CMK (cell line): ENCODE measurements around the gene PTPN14.
"Not testable (repeated sequence)": the region's sequence is repeated elsewhere in the genome, so short reads cannot be mapped to it uniquely, and the experiment has no call there.

Experiments used
- DNase-seq: peaks from one replicate; pipeline ENCODE4 v3.0.0-alpha.2; 2010; ENCODE audit warnings: low read depth

The PTPN14 gene

DNA sequence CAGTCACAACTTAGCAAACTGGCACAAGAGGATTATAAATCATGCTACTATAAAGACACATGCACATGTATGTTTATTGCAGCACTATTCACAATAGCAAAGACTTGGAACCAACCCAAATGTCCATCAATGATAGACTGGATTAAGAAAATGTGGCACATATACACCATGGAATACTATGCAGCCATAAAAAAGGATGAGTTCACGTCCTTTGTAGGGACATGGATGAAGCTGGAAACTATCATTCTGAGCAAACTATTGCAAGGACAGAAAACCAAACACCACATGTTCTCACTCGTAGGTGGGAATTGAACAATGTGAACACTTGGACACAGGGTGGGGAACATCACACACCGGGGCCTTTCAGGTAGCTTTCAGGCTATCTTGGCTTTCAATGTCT is 41.8 kb downstream of the PTPN14 start:
- not testable (repeated sequence) for DNase-seq

DNA sequence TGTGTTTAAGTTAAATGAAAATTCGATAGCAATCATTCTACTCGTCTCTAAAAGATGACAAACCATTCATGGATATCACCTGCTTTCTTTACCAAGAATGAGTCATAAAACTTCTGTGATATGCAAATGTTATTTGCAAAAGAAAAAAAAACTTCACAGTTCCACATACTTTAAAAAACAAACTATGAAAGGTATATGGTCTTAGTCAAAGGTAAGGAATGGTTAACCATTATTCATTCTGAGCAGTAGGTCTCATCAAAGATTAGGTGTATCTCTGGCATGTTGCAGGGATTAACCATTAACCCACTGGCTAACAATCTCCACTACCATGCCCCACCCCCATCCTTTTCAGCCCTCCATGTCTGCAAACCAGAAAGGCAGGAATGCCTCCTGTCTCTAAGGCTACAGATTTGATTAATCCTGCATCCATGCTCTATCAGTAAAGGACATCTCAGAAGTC is 44.4 kb downstream of the PTPN14 start:
- DNase-seq, result no peak

DNA sequence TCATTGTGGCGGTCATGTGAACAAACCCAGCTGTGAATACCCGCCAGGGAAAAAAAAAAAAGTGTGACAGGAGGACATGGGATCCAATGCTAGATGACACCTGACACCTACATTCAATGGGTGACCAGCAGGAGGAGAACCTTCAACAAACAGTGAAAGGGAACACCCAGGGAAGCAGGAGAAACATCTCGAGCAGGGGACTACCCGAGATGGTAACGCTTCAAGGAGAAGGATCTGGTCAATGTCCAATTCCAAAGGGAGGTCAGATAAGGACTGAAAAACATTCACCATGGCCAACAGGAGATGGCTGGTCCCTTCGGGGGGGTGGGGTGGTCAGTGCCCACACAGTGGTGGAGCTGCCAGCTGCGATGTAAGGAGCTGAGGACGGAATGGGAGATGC is 46.3 kb downstream of the PTPN14 start:
- DNase-seq, result no peak

DNA sequence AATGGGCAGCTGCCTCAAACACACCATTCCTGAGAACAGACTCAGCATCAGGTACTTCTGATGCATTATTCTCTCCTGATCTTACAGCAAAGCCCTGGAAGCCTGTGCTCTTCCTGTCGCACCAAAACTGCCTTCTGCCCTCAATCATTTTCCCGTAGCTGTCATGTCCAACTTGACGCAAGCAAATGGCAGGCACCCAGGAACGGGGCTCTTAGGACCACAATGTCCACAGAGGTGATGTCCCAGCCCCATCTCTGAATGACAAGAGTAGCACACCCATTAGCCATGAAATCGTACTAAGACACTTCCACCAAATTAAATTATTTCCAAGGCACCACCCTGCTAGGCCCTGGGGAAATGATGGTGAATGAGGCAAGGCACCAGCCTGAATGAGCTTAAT is 47.1 kb downstream of the PTPN14 start:
- DNase-seq, result no peak

DNA sequence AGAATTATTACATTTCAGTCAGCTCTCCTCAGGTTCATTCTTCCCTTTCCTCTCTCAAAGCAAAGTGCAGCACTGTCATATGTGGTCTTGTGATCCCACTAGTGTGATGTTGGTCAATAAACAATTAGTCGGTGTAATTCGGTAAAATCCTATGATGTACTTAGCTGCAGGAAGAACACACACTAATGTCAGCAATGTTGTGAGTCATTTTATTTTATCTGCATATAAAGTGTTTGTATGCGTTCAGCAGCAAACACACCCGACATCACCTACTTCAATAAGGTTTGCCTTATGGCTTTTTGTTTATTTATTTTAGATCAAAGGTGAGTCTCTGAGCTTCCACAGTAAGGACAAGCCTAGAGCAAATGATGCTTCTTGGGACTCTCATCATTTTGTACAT is 47.8 kb downstream of the PTPN14 start:
- DNase-seq, result no peak

DNA sequence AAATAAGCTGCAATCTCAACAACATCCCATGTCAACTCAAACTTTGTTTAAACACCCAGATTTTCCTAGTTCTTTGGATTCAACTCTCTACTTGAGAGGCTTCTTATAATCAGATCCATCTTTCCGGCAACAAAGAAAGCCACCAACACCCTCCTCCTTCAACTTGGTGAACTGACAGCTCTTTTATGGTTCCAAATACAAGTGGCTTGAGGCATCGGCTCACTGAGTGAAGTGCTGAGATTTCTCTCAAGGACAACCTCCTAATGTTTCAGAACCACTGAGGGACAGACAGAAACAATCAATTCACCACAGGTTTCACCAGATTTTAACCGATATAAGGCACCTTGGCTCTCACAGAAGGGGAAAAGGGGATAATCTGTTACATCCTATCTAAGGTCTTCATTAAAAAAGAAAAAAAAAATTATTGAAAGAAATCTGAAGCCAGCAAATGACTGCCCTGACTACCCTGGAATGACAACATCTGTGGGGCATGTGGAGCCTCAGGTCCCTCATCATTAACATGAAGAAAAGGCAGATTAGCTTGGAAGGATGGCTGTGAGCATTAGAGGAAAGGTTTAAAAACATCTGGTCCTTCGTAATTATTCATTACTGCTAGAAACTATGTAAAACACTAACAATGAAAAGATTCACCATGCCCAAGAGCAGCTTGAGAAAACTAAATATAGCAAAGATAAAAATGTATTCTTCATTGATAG is 50.9 kb downstream of the PTPN14 start:
- no peak for DNase-seq

DNA sequence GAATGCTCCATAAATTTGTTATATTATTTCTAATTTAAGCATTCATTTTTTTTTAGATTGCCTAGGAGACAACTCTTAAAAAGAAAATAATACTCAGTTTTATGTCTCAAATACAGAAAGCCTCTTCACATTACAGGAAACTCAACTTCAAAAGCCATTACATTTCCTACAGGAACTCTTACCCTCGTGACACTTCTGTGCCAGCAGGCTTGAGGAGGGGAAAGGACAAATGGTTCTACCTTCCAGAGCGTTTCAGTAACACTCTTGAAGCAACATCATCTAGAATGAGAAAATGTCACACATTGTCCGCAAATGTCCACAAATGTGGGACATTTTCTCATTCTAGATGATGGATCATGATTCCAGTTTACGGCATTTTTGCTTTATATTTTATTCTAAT is 51.7 kb downstream of the PTPN14 start:
- DNase-seq, result no peak

DNA sequence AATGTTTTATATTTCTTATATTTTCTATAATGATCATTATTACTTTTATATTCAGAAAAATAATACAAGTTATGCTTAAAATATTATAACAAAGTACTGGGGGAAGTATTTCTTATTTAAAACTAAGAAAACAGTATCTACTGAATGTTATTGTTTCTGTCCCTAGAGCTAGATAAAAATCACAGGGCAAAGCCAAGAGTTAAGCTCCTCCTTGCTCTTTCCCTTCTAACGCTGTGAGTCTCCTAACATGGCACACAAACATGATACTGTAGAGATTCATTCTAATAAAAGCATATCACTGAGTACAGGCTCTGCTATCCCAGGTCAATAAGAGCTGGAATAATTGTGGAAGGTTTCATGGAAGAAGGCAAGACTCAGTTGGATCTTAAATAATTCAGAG is 53.4 kb downstream of the PTPN14 start:
- DNase-seq, result no peak

DNA sequence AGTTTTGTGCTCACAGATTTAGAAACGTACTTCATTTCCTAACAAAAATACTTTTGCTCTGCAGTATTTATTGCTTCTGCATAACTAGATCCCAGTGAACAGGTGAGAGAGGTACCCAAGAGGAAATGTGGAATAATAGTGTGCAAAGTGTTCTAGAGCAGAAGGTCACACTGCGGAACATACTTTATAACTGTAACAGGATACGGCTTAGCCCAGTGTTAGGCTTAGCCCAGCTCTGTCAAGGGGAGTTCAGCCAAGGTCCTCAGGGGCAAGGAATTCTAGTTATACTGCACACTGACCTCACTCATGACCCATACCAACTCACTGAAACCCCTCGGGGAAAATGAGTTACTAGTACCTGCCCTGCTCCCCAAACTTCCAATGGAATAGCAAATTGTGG is 55.3 kb downstream of the PTPN14 start:
- no peak for DNase-seq

DNA sequence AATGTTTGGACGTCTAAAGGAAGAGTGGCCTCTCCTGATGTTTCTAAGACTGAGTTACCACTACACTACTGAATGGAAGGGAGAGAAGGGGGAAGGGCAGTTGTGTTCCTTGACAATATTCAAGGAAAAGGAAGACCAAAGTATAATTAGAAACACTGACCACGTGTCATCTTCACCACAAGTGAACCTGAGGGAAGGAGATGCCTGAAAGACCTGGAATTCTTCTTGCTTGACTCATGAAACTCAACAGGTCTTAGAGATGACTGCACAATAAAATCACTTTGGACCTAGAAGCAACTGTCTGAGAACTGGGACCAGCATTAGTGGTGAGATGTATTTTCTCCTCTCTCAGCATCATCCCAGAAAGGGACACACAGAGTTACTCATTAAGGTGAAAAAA is 56.7 kb downstream of the PTPN14 start:
- no peak for DNase-seq

DNA sequence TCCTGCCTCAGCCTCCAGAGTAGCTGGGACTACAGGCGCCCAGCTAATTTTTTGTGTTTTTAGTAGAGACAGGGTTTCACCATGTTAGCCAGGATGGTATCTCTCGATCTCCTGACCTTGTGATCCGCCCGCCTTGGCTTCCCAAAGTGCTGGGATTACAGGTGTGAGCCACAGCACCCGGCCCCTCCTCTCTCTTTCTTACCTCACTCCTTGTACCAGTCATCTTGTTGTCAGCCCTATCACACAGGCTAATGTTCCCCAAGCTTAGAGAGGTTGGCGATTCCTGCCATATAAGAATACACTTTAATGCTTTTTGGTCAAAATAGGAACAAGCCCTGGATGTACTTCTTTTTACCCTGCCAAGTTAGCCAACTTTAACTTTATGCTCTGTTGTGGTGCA is 57.2 kb downstream of the PTPN14 start:
- DNase-seq, result not testable (repeated sequence)

DNA sequence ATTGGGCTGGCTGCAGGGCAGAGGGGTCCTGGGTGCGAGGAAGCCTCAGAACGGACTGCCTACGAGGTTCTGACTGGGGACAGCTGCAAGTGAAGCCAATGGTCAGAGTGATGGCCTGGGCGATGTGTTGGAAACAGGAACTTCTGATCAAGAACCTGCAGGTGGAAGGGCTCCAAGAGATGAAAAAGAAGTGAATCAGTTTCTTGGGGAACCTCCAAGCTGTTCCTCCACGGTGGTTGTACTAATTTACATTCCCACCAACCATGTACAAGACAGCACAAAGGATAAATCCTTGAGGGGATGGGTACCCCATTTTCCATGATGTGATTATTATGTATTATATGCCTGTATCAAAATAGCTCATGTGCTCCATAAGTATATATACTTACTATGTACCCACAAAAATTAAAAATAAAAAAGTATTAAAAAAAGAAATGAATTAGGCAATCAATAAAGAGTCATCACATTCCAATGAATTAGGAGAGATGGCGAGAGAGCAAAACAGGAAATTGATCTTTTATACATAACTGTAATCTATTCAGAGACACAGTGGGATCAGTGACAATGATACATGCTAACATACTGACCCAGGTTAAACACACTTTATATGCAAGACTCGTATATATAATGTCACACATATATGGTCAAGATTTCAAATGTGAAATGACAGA is 58.1 kb downstream of the PTPN14 start:
- no peak for DNase-seq

DNA sequence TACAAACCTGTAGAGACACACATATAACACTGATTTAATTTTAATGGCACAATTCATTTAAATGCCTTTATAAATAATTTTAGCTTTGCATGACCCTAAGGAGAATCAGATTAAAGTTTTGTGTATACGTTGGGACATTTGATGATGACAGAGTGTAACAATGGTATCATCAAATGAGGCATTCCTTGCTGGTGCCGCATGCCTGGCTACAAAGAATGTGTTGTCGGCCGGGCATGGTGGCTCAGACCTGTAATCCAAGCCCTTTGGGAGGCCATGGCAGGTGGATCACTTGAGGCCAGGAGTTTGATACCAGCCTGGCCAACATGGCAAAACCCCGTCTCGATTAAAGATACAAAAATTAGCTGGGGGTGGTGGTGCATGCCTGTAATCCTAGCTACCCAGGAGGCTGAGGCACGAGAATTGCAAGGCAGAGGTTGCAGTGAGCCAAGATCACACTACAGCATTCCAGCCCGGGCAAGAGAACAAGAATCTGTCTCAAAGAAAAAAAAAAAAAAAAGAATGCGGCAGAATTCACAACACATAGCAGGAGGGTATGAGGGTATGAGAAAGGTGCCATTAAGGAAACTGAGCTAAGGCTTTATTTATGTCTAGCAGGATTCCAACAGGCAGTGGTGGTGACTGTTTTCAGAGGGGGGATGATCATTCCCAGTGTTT is 58.9 kb downstream of the PTPN14 start:
- DNase-seq, result no peak

DNA sequence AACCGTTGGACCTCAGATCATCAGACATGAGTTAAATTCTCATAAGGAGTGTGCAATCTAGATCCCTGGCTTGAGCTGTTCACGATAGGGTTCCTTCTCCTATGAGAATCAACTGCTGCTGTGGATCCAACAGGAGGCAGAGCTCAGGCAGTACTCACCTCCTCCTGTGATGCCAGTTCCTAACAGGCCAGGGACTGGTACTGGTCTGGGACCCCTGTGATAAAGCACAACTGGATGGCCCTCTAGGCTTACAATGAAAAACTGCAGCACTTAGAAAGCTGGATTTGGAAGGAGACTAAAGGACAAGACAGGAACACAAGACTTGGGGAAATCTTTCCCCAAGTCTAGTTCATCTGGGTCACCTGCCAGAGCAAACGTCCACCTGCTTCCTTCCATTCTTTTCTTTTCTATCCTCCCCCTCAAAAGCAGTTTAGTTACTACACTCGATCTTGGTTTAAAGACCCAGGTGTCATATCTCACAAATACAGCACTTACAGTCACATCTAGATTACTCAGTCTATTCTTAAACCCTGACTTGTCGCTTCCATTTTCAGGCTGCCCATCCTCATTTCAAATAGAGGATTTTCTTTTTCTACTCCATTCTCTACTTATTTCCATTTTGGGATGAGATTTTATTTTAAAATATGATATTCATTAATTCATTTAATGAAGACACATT is 59.8 kb downstream of the PTPN14 start:
- no peak for DNase-seq

DNA sequence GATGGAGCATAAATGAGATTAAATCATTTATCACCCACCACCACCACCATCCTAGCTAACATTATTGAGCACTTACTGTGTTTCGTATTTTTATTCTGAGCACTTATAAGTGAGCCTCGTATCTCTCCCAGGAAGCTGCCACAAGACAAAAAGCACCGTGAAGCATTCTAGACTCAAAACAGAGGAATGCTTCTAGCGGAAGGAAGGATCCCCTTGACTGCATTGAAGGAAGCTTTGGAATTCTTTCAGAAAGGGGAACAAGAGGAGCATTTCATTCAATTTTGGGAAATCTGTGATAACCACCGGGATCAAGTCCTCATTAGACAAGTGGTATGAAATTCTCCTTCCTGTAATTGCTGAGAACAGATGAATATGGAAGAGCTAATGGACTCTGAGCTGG is 66.3 kb downstream of the PTPN14 start:
- no peak for DNase-seq

DNA sequence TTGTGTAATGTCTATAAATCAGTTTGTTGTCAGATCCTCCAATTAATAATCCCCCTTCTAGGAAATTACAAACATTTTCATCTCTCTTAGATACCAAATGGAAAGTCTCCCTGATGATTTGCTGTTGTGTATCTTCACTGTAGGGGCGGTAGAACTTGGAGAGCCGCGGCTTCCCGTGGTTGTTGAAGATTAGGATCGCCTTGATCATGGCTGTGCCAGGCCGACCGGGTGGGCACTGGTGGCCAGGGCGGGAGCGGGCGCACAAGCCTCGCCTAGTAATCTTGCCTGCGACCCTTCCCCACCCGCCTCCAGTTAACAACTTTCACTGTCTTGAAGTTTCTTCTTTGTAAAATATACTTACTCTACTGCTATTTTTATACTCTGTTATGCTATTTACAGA is 68.2 kb downstream of the PTPN14 start:
- DNase-seq, result not testable (repeated sequence)

DNA sequence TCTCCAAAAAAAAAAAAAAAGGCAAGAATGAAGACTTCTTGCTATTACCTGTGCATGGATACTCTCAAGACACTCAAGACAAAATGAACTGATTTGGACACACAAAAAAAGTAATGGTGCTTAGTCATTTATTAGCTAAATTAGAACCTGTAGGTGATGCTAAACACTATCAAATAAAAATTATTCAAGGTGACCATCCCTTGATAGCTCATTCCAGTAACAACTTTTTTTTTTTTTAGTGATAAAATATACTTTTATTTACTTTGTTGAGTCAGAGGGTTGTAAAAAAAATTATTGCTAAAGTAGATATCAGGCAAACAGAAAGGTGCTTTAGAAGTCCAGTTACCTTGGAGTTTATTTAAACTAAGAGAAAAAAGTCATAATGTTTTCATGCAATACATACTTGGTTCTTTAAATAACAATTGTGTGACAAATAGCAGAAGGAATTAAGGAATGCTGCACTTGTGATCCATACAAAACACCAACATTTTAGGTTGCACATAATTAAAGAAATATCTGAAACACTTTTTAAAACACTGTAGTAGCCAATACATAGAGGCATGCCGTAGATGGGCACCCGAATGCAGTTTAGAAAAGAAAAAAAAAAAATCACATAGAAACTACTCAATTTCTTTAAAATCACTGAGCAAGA is 69.3 kb downstream of the PTPN14 start:
- not testable (repeated sequence) for DNase-seq

DNA sequence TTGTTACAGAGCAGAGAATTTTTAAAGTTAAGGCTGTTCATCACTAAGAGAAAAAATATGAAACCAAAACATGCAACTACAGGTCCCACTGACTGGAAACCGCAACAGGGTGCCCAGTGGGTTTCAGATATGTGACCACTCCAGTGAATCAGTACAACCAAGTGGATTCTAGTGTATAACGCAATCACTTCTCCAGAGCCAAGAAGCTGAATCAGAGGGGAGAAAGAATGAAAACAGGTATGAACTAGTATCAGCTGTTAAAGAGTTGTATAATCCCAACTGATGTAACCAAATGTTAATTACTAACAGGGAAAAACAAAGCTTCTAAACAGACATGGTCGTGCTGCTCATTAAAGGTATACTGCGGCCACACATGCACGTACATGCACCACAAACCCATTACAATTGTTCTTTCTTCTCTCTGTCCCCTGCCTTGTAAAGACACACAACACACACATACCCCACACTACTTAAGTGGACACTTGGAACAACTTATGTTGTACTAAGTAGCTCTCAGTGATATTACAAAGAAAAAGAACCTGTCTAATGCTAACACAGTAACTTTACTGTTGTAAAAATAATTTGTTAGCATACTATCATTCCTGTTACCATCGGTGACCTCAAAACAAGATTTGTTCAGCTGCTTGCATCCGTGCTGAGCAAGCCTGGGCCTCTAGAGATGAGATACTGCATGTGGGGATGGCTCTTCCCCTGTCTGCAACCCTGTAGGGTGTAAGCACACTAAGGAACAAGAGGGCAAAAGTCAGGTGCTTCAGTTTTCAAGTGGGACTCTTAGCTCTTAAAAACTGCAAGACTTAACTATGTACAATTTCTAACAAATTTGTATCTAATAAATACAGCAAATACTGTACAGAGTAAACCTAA is 74.2 kb downstream of the PTPN14 start:
- DNase-seq, result no peak

DNA sequence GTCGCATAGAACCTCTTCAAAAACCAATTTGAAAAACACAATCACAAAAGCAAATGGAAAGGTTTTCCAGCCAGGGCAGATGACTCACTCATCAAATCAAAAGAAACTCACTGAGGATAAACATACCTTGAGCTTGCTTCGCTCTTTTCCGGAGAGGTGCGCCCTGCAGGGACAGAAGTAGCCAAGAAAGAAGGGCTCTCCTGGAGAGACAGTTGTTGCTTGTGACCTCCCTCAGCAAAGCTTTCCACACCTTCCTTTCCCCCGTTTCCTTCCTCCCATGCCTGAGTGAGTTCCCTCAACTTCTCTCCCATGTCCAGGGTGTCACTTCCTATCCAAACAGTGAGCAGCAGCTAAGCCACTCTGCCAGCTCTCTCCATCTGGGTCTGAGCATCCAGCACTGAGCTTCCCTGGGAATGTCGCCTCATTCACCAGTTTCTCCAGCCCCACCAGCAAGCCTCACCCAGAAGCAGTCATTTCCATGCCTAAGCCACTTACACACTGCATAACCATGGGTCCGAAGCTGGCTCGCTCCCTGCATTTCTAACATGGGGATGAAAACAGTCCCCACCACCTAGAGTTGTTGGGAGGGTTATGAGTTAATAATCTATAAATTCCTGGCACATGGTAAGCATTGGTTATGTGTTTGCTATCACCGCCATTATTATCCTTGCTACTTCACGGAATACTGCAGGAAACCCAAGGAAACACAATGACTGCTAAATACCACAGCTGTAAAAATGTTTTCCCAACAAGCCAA is 75.0 kb downstream of the PTPN14 start:
- DNase-seq, result no peak

DNA sequence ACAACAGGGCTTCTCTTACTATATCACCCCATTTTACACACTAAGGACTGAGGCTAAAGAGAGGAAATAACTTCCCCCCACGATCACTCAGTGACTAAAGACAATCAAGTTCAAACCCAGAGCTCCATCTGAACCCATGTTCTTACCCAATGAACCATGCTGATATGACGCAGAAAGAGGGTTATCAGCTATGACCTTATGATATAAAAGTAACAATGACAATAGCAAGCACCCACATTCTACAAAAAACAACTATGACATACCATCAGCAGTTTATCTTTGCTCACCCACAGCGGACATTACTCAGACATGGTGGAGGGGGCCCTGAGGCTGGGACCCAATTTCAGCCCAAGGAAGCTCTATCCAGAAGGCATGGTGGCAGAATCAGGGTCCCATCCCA is 75.7 kb downstream of the PTPN14 start:
- no peak for DNase-seq
